Small intestine (tissue), 7 donors: ENCODE data around the gene LPAR1. TPM values are rescaled to one million over a fixed set of nuclear protein-coding genes. Genes with fewer than 3 reads are reported as not detected.
A peak's percentile ranks its signal among the peaks of the same experiment; 100 is the strongest.

Source experiments
- DNase-seq, 2 donors: peaks; one replicate each; pipeline versions ENCODE4 v3.0.0 to v3.0.0-alpha.2; 2013
- FAIRE-seq: peaks from 2 replicates; lab custom pipeline; 2012; peaks lifted over from hg19 to GRCh38; lab: Jason Lieb, UNC
- H3K27ac ChIP-seq, 3 donors: one replicate each; pipeline ENCODE4 v1.5.1; 2013; ENCODE audit warnings: low read length in 2 of 3, mild to moderate bottlenecking in 2 of 3, control low read depth in 1 of 3, inconsistent platforms in 1 of 3, low read depth in 1 of 3, moderate library complexity in 1 of 3
- H3K27me3 ChIP-seq, 3 donors: one replicate each; pipeline ENCODE4 v1.6.1; 2013; ENCODE audit warnings: low read length in 3 of 3, inconsistent platforms in 1 of 3; ENCODE audit not compliant: control insufficient read depth in 3 of 3, insufficient read depth in 3 of 3
- H3K36me3 ChIP-seq, 3 donors: one replicate each; pipeline ENCODE4 v1.6.1; 2013; ENCODE audit warnings: low read length in 3 of 3, inconsistent platforms in 1 of 3, low read depth in 1 of 3, mild to moderate bottlenecking in 1 of 3, moderate library complexity in 1 of 3; ENCODE audit not compliant: control insufficient read depth in 3 of 3, insufficient read depth in 2 of 3
- H3K4me1 ChIP-seq, 3 donors: one replicate each; pipeline ENCODE4 v1.6.1; 2013; ENCODE audit warnings: low read length in 2 of 3, inconsistent platforms in 1 of 3, low read depth in 1 of 3, mild to moderate bottlenecking in 1 of 3, moderate library complexity in 1 of 3; ENCODE audit not compliant: control insufficient read depth in 3 of 3, insufficient read depth in 2 of 3
- H3K4me3 ChIP-seq, 3 donors: one replicate each; pipeline ENCODE4 v1.5.1; 2013; ENCODE audit warnings: low read length in 3 of 3, control low read depth in 1 of 3, inconsistent platforms in 1 of 3, low read depth in 1 of 3, mild to moderate bottlenecking in 1 of 3, moderate library complexity in 1 of 3
- H3K9me3 ChIP-seq, 2 donors: one replicate each; pipeline ENCODE4 v1.6.1; 2013; ENCODE audit warnings: low read depth in 1 of 2, low read length in 1 of 2; ENCODE audit not compliant: control insufficient read depth in 2 of 2, insufficient read depth in 1 of 2
- WGBS, 3 donors: extraction: QIAGEN DNeasy Blood & Tissue Kit; methylation state at CpG; one replicate each; pipeline ENCODE4 v1.1.7; 2013; 5-methylcytosine and 5-hydroxymethylcytosine counted together
- polyA plus RNA-seq, 4 donors: library from polyadenylated mRNA; stranded (reverse) in 3 of 4; unstranded in 1 of 4; fragments of 200-250 nt in 3 of 4; fragments of 120-200 nt in 1 of 4; gene quantifications; one replicate each; pipeline versions ENCODE4 v1.2.1 to v1.2.3, GENCODE V29; 2013
- donor health status: healthy with polysubstance abuse.
- donor health status: control.
- donor health status: control.
- donor health status: Bipolar disorder and iron deficiency.
- donor health status: healthy.

Gene LPAR1
- polyA plus RNA-seq, 4 donors = 7.4 to 15.7 (median 11.4) TPM

GRCh38 chr9:110911659-110912418 is 126.4 kb downstream of the LPAR1 start:
- 42 to 58% (median 45%) methylated on average over 4 of the region's 4 CpGs for WGBS, 3 donors
- no peak for FAIRE-seq
- peak overlapping the region in 1 of 3 donors; percentile 81 for H3K27ac ChIP-seq

GRCh38 chr9:110908894-110909293 is 129.4 kb downstream of the LPAR1 start:
- FAIRE-seq = no peak
- Histone ChIP-seq H3K27me3 (no peaks in the 10 kb centered on the region), H3K27ac (no peak overlapping the region), H3K9me3 (peaks cover 0 to 19% of the 10 kb centered on the region in 2 donors), H3K4me1 (no peaks in the 10 kb centered on the region), H3K36me3 (peaks cover 0 to 3% (median 0%) of the 10 kb centered on the region in 3 donors), H3K4me3 (no peak overlapping the region)
- 68 to 91% (median 79%) methylated on average over 2 of the region's 2 CpGs for WGBS, 3 donors
- DNase-seq = no peak

More at GRCh38 chr9:110911659-110912418, 126.4 kb downstream of the LPAR1 start:
- peaks cover 0 to 19% of the 10 kb centered on the region in 2 donors for H3K9me3 ChIP-seq
- DNase-seq = no peak
- H3K36me3 ChIP-seq = peaks cover 0 to 3% (median 0%) of the 10 kb centered on the region in 3 donors
- H3K4me1 ChIP-seq = no peaks in the 10 kb centered on the region
- no peak overlapping the region for H3K4me3 ChIP-seq
- no peaks in the 10 kb centered on the region for H3K27me3 ChIP-seq

GRCh38 chr9:110900917-110901316 is 137.4 kb downstream of the LPAR1 start:
- WGBS, 3 donors = 62 to 79% (median 69%) methylated on average over 6 of the region's 6 CpGs
- FAIRE-seq = no peak
- Histone ChIP-seq H3K27ac (peak overlapping the region in 1 of 3 donors; percentile 7), H3K27me3 (no peaks in the 10 kb centered on the region), H3K4me3 (no peak overlapping the region), H3K36me3 (peaks cover 0 to 3% (median 0%) of the 10 kb centered on the region in 3 donors), H3K4me1 (peaks cover 0 to 4% (median 2%) of the 10 kb centered on the region in 3 donors), H3K9me3 (peaks cover 0 to 14% of the 10 kb centered on the region in 2 donors)
- DNase-seq = no peak

GRCh38 chr9:110900456-110900855 is 137.8 kb downstream of the LPAR1 start:
- H3K27me3 ChIP-seq = no peaks in the 10 kb centered on the region
- H3K4me3 ChIP-seq = no peak overlapping the region
- no peak for FAIRE-seq
- H3K4me1 ChIP-seq = peaks cover 0 to 6% (median 4%) of the 10 kb centered on the region in 3 donors
- WGBS, 3 donors = 95 to 100% (median 98%) methylated on average over 1 of the region's 1 CpG
- H3K9me3 ChIP-seq = peaks cover 0 to 14% of the 10 kb centered on the region in 2 donors
- no peak overlapping the region for H3K27ac ChIP-seq
- DNase-seq = no peak
- peaks cover 0 to 3% (median 0%) of the 10 kb centered on the region in 3 donors for H3K36me3 ChIP-seq

- Histone ChIP-seq H3K27me3 (no peaks in the 10 kb centered on the region), H3K27ac (no peak overlapping the region), H3K36me3 (peaks cover 0 to 3% (median 0%) of the 10 kb centered on the region in 3 donors), H3K4me3 (no peak overlapping the region), H3K9me3 (peaks cover 0 to 14% of the 10 kb centered on the region in 2 donors), H3K4me1 (peaks cover 0 to 11% (median 4%) of the 10 kb centered on the region in 3 donors)
- 82 to 92% (median 89%) methylated on average over 2 of the region's 2 CpGs for WGBS, 3 donors
- DNase-seq (no peak), FAIRE-seq (no peak)
Measured at GRCh38 chr9:110898866-110899265, 139.4 kb downstream of the LPAR1 start.

GRCh38 chr9:110898358-110898757 is 139.9 kb downstream of the LPAR1 start:
- Histone ChIP-seq H3K27me3 (no peaks in the 10 kb centered on the region), H3K27ac (no peak overlapping the region), H3K4me1 (peaks cover 0 to 11% (median 4%) of the 10 kb centered on the region in 3 donors), H3K4me3 (no peak overlapping the region), H3K9me3 (peaks cover 0 to 14% of the 10 kb centered on the region in 2 donors), H3K36me3 (peaks cover 0 to 3% (median 0%) of the 10 kb centered on the region in 3 donors)
- DNase-seq (no peak), FAIRE-seq (no peak)
- WGBS, 3 donors = 73 to 92% (median 85%) methylated on average over 7 of the region's 7 CpGs

- FAIRE-seq (no peak), DNase-seq (no peak)
- Histone ChIP-seq H3K36me3 (peaks cover 0 to 3% (median 0%) of the 10 kb centered on the region in 3 donors), H3K4me3 (no peak overlapping the region), H3K4me1 (peaks cover 0 to 11% (median 4%) of the 10 kb centered on the region in 3 donors), H3K27ac (no peak overlapping the region), H3K9me3 (peaks cover 0 to 14% of the 10 kb centered on the region in 2 donors), H3K27me3 (no peaks in the 10 kb centered on the region)
- WGBS, 3 donors = 68 to 90% (median 84%) methylated on average over 1 of the region's 1 CpG
Measured at GRCh38 chr9:110897943-110898342, 140.3 kb downstream of the LPAR1 start.

GRCh38 chr9:110895147-110895905 is 142.9 kb downstream of the LPAR1 start:
- DNase-seq (peak in 1 of 2 donors; percentile 25), FAIRE-seq (no peak)
- Histone ChIP-seq H3K4me1 (peaks cover 0 to 11% (median 4%) of the 10 kb centered on the region in 3 donors), H3K9me3 (peaks cover 0 to 3% of the 10 kb centered on the region in 2 donors), H3K27me3 (no peaks in the 10 kb centered on the region), H3K4me3 (no peak overlapping the region), H3K27ac (peak overlapping the region in 1 of 3 donors; percentile 21), H3K36me3 (peaks cover 0 to 3% (median 0%) of the 10 kb centered on the region in 3 donors)
- 49 to 63% (median 56%) methylated on average over 7 of the region's 7 CpGs for WGBS, 3 donors
